Fibroblast of lung (primary cell): ENCODE data around the gene CCDC88C. TPM values are rescaled to one million over a fixed set of nuclear protein-coding genes. Genes with fewer than 3 reads are reported as not detected.

Source experiments
- DNase-seq, 2 donors: peaks; one replicate each; pipeline versions ENCODE4 v3.0.0 to v3.0.0-alpha.2; 2010; ENCODE audit warnings: low read depth in 2 of 2
- H2AFZ ChIP-seq: 2 replicates; pipeline ENCODE4 v1.5.1; 2012; ENCODE audit warnings: low read length, control low read depth, inconsistent platforms
- H3K27ac ChIP-seq: 2 replicates; pipeline ENCODE4 v1.5.1; 2011; ENCODE audit warnings: low read length, control low read depth; ENCODE audit not compliant: insufficient read depth
- H3K27me3 ChIP-seq: 2 replicates; pipeline ENCODE4 v1.5.1; 2011; ENCODE audit warnings: mild to moderate bottlenecking, low read length; ENCODE audit not compliant: control insufficient read depth, insufficient read depth
- H3K36me3 ChIP-seq: 2 replicates; pipeline ENCODE4 v1.5.1; 2011; ENCODE audit warnings: low read length; ENCODE audit not compliant: control insufficient read depth, insufficient read depth
- H3K4me1 ChIP-seq: 2 replicates; pipeline ENCODE4 v1.5.1; 2011; ENCODE audit warnings: low read length; ENCODE audit not compliant: control insufficient read depth, insufficient read depth; ENCODE audit errors: extremely low read depth
- H3K4me2 ChIP-seq: 2 replicates; pipeline ENCODE4 v1.5.1; 2011; ENCODE audit warnings: low read length, control low read depth; ENCODE audit not compliant: insufficient read depth; ENCODE audit errors: extremely low read depth
- H3K4me3 ChIP-seq, 4 experiments: fragments of 200-600 bp in 1 of 4; sonication (generic) in 1 of 4; replicated peaks in 1 of 4; 2 replicates each; pipeline ENCODE4 v1.5.1; 2011 to 2016; ENCODE audit warnings: low read length in 4 of 4, low read depth in 3 of 4, mild to moderate bottlenecking in 3 of 4, control low read depth in 2 of 4, inconsistent platforms in 1 of 4, mixed read lengths in 1 of 4; ENCODE audit not compliant: insufficient read depth in 1 of 4; ENCODE audit errors: control extremely low read depth in 1 of 4
- H3K79me2 ChIP-seq: 2 replicates; pipeline ENCODE4 v1.5.1; 2012; ENCODE audit warnings: mild to moderate bottlenecking, low read length, inconsistent platforms; ENCODE audit not compliant: control insufficient read depth, insufficient read depth
- H3K9ac ChIP-seq: 2 replicates; pipeline ENCODE4 v1.5.1; 2011; ENCODE audit warnings: mild to moderate bottlenecking, low read length, control low read depth; ENCODE audit not compliant: insufficient read depth
- H3K9me3 ChIP-seq: 2 replicates; pipeline ENCODE4 v1.5.1; 2012; ENCODE audit warnings: low read depth, low read length; ENCODE audit not compliant: control insufficient read depth, insufficient read depth
- H4K20me1 ChIP-seq: 2 replicates; pipeline ENCODE4 v1.5.1; 2011; ENCODE audit warnings: low read length; ENCODE audit not compliant: control insufficient read depth, insufficient read depth; ENCODE audit errors: extremely low read depth
- CTCF ChIP-seq, 2 donors: IDR thresholded peaks in 1 of 2; conservative IDR thresholded peaks in 1 of 2; 1 replicate in 1 of 2; 2 replicates in 1 of 2; pipeline ENCODE4 v1.5.1; 2011 to 2012; ENCODE audit warnings: low read length in 2 of 2, control low read depth in 1 of 2, inconsistent platforms in 1 of 2, low read depth in 1 of 2, mild to moderate bottlenecking in 1 of 2
- EZH2 ChIP-seq: IDR thresholded peaks from 2 replicates; pipeline ENCODE4 v1.5.1; 2012; ENCODE audit warnings: low read length, control low read depth, mild to moderate bottlenecking; ENCODE audit errors: missing control alignments
- polyA plus RNA-seq, 2 donors: library from polyadenylated mRNA; depleted of rRNA in 1 of 2; stranded (reverse) in 1 of 2; unstranded in 1 of 2; fragments of >200 nt; gene quantifications; 2 replicates each; pipeline ENCODE4 v1.2.1, GENCODE V29; 2011 to 2012; ENCODE audit warnings: missing spikeins in 1 of 2
- total RNA-seq: library from RNA; depleted of rRNA; stranded (reverse); fragments of >200 nt; gene quantifications from 2 replicates; pipeline ENCODE4 v1.2.1, GENCODE V29; 2014

Gene CCDC88C
- total and polyA plus RNA-seq, 2 donors (not counting 1 experiment from before 2014, with no cell fraction given), result 0.02 to 0.17 TPM

- DNase-seq, result peak in 1 of 2 donors; percentile 74
- Histone ChIP-seq H3K27ac (no peak overlapping the region), H3K4me1 (no peaks in the 10 kb centered on the region), H4K20me1 (no peaks in the 10 kb centered on the region), H3K27me3 (no peaks in the 10 kb centered on the region), H2AFZ (no peak overlapping the region), H3K9me3 (no peaks in the 10 kb centered on the region), H3K4me2 (peak overlapping the region; percentile 35), H3K4me3 (no peak overlapping the region), H3K79me2 (no peaks in the 10 kb centered on the region), H3K36me3 (no peaks in the 10 kb centered on the region), H3K9ac (no peak overlapping the region)
- TF ChIP-seq CTCF (conservative IDR thresholded peaks at IDR 0.05 in 1 of 2, IDR thresholded peaks at IDR 0.05 in 1 of 2; ENCODE audit: low read depth in 1 of 2, low read length in 2 of 2), result no peak
- no peak for TF ChIP-seq EZH2
These were observed 29.1 kb downstream of the CCDC88C start for GRCh38 chr14:91388551-91388975.

- no peaks in the 10 kb centered on the region for H3K9me3 ChIP-seq
- H3K36me3 ChIP-seq, result no peaks in the 10 kb centered on the region
- no peaks in the 10 kb centered on the region for H4K20me1 ChIP-seq
- no peaks in the 10 kb centered on the region for H3K4me1 ChIP-seq
- H3K27me3 ChIP-seq, result no peaks in the 10 kb centered on the region
- DNase-seq, result no peak
- H3K9ac ChIP-seq, result no peak overlapping the region
- H3K4me2 ChIP-seq, result no peak overlapping the region
- no peak overlapping the region for H2AFZ ChIP-seq
- H3K4me3 ChIP-seq, result no peak overlapping the region
- TF ChIP-seq EZH2 (no peak), CTCF (conservative IDR thresholded peaks at IDR 0.05 in 1 of 2, IDR thresholded peaks at IDR 0.05 in 1 of 2; ENCODE audit: low read depth in 1 of 2, low read length in 2 of 2) (no peak)
- H3K79me2 ChIP-seq, result no peaks in the 10 kb centered on the region
- no peak overlapping the region for H3K27ac ChIP-seq
These were observed 29.7 kb downstream of the CCDC88C start for GRCh38 chr14:91387951-91388381.

GRCh38 chr14:91387169-91387835 is 30.3 kb downstream of the CCDC88C start:
- TF ChIP-seq CTCF (conservative IDR thresholded peaks at IDR 0.05 in 1 of 2, IDR thresholded peaks at IDR 0.05 in 1 of 2; ENCODE audit: low read depth in 1 of 2, low read length in 2 of 2) (no peak), EZH2 (no peak)
- DNase-seq, result peak; percentile 42 to 76
- Histone ChIP-seq H3K9ac (no peak overlapping the region), H3K79me2 (no peaks in the 10 kb centered on the region), H3K36me3 (no peaks in the 10 kb centered on the region), H3K9me3 (no peaks in the 10 kb centered on the region), H3K4me2 (no peak overlapping the region), H4K20me1 (no peaks in the 10 kb centered on the region), H3K4me3 (no peak overlapping the region), H3K27me3 (no peaks in the 10 kb centered on the region), H3K4me1 (no peaks in the 10 kb centered on the region), H3K27ac (no peak overlapping the region), H2AFZ (no peak overlapping the region)
